GM12873 (cell line): Measurements from ENCODE around the gene TMEM109.

Experiments
- TF ChIP-seq, protein P1 (sequence below): IDR thresholded peaks from 2 replicates; pipeline ENCODE4 v1.5.1; 2012; ENCODE audit warnings: low read depth, mild to moderate bottlenecking, moderate library complexity, low read length, control low read depth; ENCODE audit not compliant: insufficient read depth; ENCODE audit errors: missing control alignments

Gene TMEM109

DNA sequence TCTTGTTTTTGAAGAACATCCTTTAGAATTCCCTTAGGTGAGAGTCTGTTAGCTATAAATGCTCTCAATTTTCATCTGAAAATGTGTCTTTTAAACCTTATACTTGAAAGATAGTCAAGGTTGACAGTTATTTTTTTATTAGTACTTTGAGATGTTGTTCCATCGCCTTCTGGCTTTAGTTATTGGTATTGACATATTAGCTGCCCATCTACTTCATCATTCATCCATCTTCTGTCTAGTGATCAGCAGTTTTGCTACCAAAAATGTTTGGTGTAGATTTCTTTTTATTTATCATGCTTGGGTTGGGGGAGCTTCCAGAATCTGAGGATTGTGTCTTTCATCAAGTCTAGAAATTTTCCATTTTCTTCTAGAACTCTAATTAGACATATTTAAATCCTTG, 54.3 kb downstream of the TMEM109 start:
- TF ChIP-seq, protein P1, sequence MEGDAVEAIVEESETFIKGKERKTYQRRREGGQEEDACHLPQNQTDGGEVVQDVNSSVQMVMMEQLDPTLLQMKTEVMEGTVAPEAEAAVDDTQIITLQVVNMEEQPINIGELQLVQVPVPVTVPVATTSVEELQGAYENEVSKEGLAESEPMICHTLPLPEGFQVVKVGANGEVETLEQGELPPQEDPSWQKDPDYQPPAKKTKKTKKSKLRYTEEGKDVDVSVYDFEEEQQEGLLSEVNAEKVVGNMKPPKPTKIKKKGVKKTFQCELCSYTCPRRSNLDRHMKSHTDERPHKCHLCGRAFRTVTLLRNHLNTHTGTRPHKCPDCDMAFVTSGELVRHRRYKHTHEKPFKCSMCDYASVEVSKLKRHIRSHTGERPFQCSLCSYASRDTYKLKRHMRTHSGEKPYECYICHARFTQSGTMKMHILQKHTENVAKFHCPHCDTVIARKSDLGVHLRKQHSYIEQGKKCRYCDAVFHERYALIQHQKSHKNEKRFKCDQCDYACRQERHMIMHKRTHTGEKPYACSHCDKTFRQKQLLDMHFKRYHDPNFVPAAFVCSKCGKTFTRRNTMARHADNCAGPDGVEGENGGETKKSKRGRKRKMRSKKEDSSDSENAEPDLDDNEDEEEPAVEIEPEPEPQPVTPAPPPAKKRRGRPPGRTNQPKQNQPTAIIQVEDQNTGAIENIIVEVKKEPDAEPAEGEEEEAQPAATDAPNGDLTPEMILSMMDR, result no peak

DNA sequence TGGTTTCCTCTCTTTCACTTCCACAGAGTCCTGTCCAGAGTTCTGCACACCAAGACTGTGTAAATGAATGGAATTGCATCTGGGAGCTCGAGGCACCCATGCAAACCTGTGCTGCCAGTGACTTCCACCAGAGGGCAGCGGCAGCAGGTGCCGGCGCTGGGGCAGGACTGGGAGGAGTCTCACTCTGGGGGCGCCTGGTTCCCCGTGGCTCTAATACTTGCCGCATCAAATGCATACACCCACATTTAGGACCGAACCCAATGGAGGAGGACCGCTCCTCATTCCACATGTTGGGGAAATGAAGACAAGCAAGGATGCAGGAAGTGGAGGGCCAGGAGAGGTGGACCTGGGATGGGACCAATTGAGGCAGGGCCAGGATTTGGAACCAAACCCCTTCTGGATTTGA, 56.4 kb downstream of the TMEM109 start:
- TF ChIP-seq, protein P1, result peak; percentile 96

DNA sequence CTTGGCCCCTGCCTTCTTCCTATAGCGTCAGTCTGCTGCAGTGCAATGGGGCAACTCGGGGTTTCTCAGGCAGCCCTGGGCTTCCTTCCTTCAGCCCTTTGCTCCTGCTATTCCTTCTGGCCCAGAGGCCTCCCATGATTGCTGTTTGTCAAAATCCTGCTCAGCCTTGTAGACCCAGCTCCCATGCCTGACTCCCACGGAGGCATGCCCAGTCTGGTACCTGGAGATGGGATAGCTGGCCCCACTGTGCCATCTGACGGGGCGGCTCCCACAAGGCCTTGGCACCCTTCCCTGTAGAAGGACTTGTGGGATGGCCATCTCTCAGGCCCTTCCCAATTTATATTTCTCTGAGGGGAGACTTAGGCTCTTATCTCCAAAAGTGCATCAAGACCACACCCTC, 56.9 kb downstream of the TMEM109 start:
- TF ChIP-seq, protein P1, result no peak

DNA sequence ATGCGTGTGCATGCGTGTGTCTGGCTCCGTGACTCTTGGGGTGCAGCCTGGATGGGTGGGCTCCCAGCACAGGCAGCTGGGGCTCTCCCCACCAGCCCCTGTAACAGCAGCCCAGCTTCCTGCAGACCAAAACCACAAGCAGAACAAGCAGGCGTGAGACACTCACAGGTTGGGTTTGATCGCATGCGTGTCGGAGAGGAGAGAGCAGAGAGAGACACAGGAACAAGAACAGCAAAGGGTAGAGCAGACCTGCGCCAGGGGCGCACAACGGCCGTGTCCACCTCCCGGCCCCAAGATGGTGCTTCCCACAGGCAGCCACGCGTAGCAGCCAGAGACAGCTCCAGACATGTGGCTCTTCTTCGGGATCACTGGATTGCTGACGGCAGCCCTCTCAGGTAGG, 57.6 kb downstream of the TMEM109 start, which contains the start of gene CD6:
CD6 (plus strand) TSS at position 161 of the 400 bp plus-strand sequence; CDS start at position 347, 186 bp downstream.
- TF ChIP-seq, protein P1, result no peak

DNA sequence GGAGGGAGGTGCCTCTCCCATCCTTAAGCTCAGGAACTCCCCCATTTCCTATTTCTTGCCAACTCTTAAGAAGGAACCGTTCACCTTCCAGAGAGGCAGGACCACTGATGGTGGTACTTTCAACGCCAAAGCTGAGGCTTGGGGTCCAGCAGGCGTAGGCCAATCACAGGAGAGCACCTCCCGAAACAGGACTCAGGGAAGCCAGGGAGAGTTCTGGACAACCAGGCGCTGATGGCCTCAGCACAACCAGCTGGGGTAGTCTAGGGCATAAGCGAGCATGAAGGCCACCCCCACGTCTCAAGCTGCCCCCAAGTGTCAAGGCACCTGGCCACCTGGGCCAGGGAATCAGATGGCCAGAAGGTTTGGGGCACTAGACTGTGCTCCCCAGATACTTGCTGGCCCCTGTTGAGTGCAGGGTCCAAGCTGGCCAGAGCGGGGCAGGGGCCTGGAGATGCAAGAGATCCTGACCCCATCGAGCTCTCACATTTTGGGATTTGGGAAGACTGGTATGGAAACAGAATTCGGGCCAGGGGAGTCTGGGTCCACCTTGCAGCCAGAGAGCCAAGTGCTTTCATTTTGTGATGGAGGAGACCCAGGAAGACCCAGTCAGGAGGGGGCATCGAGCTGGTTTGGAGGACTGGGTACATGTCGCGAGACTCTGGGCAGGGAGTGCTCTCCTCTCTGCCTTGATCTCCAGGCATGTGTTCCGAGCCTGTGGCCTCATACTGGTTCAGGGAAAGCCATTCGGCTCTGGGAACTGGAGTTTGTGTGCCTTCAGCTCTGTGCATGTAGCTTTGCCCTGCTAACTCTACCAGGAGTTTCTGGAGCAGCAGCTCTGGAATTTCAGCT, 58.4 kb downstream of the TMEM109 start:
- TF ChIP-seq, protein P1, result no peak
